LNCAP (cell line): ENCODE results near the gene DCP2.

ENCODE experiments used
- TF ChIP-seq, protein P1 (sequence below): fragments of 450-650 bp; IDR thresholded peaks from 2 replicates; pipeline ENCODE4 v1.5.1; 2017; ENCODE audit warnings: mild to moderate bottlenecking

The DCP2 gene

DNA sequence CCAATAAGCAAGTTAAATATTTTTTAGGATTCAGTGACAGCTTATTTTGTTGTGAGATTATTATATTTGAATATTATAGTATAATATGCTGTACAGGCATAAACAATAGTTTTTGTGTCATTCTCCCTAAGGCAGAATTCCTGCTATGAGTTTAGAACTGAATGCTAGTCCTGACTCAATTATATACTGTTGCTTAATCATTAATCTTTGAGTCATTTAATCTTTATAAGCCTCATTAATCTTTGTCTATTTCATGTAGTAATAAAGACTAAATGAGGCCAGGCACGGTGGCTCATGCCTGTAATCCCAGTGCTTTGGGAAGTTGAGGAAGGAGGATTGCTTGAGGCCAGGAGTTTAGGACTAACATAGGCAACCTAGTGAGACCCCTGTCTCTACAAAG lies 3.6 kb upstream of the DCP2 start:
- TF ChIP-seq, protein P1, sequence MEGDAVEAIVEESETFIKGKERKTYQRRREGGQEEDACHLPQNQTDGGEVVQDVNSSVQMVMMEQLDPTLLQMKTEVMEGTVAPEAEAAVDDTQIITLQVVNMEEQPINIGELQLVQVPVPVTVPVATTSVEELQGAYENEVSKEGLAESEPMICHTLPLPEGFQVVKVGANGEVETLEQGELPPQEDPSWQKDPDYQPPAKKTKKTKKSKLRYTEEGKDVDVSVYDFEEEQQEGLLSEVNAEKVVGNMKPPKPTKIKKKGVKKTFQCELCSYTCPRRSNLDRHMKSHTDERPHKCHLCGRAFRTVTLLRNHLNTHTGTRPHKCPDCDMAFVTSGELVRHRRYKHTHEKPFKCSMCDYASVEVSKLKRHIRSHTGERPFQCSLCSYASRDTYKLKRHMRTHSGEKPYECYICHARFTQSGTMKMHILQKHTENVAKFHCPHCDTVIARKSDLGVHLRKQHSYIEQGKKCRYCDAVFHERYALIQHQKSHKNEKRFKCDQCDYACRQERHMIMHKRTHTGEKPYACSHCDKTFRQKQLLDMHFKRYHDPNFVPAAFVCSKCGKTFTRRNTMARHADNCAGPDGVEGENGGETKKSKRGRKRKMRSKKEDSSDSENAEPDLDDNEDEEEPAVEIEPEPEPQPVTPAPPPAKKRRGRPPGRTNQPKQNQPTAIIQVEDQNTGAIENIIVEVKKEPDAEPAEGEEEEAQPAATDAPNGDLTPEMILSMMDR, result no peak

GRCh38 chr5:112973904-112974303 lies 2.7 kb upstream of the DCP2 start:
- TF ChIP-seq, protein P1, result no peak

GRCh38 chr5:112974901-112975300 lies 1.7 kb upstream of the DCP2 start:
- TF ChIP-seq, protein P1, result no peak

DNA sequence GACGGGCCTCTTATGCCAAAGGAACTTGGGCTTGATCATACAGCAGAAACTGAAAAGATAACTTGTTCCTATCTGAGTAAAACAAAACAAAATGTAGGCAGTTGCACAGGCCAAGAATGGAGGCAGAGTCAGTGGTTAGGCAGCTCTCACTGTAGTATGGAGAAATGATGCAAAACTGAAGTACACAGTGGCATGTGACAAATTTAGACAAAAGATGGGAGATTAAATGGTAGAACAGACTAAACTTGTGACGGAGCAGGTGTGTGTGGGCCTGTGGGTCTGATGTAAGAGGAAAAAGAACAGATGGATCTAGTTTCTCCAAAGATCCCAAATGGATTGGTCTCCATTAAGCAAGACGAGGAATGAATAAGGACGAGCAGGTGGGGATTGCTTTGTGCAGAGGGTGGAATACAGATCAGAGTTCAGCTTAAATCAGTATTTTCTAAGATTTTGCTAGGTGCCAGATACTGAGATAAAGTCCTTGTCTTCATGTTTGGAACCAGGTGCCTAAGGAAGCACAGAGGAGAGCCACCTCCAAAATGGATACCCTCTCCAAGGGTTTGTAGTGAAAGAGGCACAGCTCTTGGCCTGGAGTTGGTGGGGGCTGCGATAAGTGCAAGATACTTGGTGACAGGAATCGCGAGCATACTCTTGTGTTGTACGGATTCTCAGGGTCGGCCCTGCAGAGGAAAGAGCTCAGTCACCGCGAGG lies 722 bp upstream of the DCP2 start:
- TF ChIP-seq, protein P1, result no peak

- TF ChIP-seq, protein P1, result no peak
These were observed 853 bp downstream of the DCP2 start for GRCh38 chr5:112977440-112977861.

- TF ChIP-seq, protein P1, result no peak
These were observed 2.2 kb downstream of the DCP2 start for GRCh38 chr5:112978836-112979235.

- TF ChIP-seq, protein P1, result no peak
These were observed 3.1 kb downstream of the DCP2 start for GRCh38 chr5:112979723-112980122.

- TF ChIP-seq, protein P1, result no peak
These were observed 6.8 kb downstream of the DCP2 start for GRCh38 chr5:112983363-112983762.
